GM21717 (cell line): ENCODE measurements around the gene DGCR2.

Experiments used
- ATAC-seq: cut with Tn5 transposase; IDR thresholded peaks from one replicate; pipeline ENCODE4 v1.9.1; 2021; ENCODE audit warnings: mild to moderate bottlenecking, moderate library complexity; ENCODE audit not compliant: unreplicated experiment

DGCR2 gene

DNA sequence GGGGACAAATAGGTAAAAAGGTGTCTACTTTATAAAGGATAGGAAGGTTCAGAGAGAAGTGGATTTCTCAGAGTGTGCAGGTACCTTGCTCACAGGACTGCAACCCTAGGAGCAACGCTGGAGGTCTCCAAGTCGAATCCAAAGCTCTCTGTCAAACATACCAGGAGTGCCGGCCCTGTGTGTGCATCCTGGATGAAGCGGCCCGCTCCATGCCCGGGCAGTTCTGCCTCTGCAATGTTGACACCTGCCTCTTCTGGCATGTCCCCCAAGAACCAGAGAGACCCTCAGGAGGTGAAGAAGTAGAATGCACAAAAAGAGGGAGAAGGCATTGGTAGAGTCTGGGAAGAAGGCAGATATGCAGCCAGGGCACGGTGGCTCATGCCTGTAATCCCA is 5.8 kb upstream of the DGCR2 start:
- no peak for ATAC-seq

DNA sequence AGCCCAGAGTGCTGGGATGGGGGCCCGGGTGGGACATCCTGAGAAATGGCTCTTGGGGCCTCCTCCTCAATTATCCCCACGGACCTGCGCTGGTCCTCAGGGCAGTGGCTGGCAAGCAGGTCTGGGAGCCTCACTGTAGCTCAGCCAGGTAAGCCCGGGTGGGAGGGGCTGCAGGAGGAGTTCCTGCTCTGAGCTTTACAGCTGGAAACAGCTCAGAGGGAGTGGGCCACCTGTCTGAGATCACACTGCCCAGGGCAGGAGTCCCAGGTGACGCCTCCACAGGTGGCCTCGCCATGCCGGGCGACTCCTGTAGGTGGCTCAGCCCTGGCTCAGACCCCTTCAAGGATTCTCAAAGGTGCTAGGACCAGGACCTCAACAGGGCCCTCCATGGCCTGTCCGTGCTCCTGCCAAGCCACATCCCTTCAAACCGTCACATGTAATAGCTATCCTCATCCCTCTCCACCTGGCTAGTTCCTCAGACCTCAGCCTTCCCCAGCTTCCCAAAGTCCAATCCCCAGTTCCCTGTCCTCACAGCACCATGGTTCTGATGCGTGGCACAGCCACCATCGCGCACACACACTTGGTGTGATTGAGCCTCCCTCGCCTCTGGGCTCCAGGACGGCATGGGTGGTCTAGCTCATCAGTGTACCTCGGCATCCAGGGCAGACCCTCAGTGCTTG is 5.3 kb upstream of the DGCR2 start:
- no peak for ATAC-seq

DNA sequence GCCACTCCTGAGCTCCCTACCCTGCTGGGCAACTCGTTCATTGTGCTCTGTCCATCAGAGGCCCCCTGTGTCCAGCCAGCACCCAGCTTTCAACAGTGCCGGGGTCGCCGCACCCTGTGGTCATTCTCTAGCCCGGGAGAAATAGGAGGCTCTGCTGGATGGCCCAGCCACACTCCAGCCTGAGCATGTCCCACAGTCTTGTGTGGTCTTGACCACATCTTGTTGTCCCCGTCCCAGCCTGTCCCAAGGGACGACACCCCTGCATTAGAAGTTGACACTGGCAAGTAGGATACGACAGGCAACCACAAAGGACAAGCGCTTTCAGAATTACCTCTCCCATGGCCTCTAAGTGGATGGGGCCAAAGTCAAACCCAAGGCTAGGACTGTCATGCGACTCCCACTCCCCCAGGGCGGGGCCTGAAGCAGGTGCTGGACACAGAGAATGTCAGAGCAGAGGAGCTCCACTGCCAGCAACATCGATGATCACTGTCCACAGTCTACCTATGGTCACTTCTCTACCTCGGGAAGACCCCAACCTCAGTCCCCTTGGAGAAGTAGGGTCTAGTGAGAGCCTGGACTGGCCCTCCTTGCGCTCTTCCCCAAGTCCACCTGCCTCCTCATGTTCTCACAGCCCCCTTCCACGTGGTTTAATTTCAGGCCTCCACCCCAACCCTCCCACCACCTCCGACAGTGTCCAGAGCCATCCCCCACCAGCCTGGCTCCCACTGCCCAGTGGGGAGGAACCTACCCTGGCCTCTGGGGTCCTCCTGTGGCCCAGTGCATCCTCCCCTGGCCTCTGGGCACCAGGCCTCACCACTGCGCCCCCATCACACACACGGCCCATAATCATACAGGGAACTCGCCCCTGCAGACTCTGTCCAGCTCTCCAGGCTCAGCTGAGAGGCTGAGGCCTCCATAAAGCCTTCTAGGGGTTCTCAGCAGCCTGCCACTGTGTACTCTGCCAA is 4.4 kb upstream of the DGCR2 start:
- no peak for ATAC-seq

DNA sequence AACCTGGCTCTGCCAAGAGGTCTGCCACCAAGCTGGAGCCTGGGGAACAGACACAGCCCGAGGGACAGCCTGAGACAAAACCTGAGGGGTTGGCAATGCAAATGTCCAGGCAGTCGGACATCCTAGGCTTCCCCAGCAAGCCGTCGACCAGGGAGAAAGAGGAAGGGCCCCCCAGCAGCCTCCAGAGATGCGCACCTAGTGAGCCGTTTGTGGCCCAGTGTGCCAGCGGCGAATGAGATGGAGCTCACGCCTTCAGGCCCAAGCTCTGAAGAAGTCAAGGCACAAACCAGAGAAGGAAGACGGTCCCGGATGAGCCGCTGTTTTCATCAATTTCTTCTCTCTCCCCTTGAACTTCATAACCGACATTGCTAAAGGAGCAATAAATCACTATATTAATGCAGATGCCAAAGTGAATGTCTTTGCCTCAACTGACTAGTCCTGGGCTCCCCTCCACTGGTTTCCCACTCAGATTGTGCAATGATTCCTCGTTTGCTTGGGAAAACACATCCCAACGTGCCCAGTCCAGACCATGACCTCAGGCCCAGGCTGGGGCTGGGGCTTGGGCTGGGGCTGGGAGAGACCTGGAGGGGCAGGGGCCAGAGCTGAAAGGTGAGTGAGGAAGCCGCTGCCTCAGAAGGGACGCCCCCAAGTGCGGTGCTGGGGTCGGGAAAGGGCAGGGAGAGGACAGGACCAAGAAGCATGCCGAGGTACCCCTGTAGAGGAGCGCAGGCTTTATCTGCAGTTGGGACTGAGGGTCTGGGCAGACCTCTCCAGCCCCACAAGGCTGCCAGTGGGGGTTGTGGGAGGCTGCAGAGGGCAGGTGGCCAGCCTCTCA is 3.5 kb upstream of the DGCR2 start:
- ATAC-seq = no peak

DNA sequence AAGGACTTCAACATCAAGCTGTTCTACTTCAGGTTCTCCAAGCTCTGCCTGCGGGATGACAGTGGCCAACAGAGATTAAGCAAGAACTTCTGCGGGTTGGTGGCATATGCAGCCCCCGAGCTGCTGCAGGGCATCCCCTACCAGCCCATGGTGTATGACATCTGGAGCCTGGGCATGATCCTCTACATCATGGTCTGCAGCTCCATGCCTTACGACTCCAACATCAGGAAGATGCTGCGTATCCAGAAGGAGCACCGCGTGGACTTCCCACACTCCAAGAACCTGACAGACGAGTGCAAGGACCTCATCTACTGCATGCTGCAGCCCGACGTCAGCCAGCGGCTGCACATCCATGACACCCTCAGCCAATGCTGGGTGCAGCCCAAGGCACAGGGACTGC is 2.8 kb upstream of the DGCR2 start:
- ATAC-seq = no peak

DNA sequence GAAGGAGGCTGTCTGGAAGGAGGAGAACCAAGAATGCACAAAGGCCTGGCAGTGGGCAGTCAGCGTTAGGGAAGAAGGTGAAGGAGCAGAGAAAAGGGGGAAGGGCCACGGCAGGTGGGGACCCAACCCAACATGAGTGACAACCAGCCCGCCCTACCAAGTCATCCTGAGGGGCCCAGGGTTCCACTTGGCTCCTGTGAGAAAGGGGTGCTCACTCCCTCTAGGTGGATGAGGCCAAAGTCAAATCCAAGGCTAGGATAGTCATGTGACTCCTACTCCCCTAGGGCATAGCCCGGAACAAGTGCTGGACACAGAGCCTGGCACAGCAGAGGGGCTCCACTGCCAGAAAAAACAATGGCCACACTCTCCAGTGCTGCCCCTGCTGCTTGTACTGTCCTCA is 2.2 kb upstream of the DGCR2 start:
- no peak for ATAC-seq

DNA sequence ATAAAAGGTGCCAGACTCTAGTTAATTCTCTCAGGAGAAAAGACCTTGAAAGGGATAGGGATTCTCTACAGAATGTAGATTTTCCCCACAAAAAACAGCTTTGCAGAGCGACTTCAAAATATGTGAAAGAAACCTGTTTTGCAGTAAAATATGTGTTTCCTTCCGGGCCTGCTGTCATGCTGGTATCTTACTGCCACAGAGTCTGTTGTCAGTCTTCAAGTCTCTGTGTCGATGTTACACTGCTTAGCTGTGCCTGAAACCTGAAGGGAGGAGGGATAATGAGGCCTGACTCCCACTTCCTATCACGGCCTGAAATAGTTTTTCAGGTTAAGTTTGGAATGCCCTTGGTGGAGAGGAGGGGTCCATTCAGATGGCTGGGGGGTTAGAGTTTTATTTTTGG is 1.7 kb upstream of the DGCR2 start:
- ATAC-seq = no peak

DNA sequence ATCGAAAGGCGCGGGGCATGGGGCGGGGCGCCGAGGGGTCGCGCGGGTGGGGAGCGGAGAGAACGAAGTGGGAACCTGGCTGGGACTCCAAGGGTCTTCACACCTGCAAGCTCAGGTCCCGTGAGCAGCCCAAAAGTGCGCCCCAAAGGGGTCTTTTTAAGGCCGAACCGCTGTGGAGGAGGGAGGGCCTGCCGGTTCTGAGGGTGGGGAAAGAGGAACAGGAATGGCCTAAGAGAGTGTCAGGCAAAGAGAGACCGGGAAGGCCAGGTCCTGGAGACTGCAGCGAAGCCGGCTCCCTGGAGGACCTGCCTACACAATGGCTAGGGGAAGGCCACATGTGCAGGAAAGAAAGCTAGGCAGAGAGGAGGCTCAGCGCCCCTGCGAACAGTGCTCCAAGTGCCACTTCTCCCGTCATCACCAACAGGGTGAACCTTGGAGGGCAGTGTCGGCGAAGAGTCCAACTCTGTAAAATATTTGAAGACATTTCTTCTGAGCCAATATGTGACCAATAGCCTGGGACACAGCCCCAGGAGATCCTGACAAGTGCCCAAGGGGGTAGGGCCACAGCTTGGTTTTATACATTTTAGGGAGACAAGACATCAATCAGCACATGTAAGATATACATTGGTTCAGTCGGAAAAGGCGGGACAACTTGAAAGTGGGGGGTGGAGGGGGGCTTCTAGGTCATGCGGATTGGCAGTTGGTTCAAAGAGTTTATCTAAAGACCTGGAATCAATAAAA is 710 bp upstream of the DGCR2 start:
- no peak for ATAC-seq

DNA sequence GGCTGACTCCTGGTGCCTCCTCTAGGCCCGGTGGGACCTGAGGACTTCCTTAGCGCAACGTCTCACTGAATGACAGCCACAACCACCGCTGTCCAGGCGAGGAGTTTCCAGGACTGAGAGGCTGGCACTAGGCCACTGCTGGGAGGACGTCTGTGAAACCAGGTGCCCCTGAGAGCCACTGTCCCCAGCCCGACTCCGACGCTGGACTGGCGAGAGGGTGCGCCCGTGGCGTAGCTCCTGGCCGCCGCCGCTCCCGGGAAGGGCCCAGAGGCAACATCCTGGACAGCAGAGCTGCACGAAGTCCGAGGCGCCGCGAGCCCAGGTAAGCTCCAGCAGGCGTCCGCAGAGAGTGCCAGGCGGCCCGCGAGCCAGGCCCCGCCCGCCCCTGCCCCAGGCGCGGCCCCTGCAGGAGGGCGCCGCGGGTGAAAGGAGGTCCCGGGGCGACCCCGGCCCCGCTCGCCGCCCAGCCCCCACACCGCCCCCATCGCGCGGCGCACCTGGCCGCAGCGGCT is 525 bp downstream of the DGCR2 start:
- ATAC-seq = peak; percentile 16

DNA sequence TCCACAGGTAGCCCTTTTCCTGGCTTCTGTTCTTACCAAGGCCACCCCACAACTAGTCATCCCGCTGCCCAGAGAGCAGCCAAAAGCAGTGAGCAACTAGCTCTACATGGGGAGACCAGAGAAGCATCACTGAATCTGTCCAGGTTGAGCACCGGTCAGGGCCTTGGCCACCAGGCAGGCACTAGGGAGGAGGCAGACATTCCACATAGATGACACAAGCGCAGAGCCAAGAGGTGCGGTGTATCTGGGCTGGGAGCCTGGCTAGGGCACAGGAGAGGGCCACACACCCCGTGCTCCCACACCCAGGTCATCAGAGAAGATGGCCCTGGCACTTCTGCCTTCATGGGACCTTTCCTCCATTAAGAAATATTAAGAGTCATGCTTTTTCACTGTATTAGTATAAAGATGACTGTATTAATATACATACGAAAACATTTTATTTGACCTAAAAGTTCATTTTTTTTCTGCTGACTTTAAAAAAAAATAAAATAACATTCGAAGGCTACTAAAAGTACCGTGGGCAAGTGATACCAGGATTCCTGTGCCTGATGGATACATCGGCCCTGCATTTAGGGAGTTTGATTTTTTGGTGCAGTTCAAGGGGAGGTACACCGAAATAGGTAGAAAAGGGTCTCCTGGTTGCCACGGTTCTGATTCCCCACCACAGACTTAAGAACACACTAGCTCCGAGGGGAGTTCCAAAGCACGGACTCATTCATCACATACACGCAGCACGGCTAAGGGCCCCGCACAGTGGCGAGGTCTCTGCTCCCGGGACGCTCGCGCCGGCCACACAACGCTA is 1.2 kb downstream of the DGCR2 start:
- ATAC-seq = peak; percentile 4

DNA sequence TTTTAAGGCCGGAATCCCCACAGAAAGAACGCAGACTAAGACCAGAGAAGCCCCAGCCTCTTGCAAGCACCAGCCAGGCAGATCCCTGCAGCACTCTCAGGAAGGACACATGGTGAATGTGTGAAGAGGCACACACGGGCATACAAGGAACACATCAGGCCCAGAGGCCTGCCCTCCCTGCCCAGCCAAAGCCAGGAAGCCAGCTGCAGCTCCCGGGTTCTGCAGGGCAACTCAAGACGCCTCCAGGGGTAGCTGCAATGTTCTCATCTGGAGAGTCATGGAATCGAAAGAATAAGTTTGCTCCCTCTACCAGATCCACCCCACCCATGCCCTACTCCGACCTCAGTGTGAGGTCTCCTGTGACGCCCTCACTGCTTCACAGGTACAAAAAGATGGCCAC is 2.3 kb downstream of the DGCR2 start:
- ATAC-seq = no peak

DNA sequence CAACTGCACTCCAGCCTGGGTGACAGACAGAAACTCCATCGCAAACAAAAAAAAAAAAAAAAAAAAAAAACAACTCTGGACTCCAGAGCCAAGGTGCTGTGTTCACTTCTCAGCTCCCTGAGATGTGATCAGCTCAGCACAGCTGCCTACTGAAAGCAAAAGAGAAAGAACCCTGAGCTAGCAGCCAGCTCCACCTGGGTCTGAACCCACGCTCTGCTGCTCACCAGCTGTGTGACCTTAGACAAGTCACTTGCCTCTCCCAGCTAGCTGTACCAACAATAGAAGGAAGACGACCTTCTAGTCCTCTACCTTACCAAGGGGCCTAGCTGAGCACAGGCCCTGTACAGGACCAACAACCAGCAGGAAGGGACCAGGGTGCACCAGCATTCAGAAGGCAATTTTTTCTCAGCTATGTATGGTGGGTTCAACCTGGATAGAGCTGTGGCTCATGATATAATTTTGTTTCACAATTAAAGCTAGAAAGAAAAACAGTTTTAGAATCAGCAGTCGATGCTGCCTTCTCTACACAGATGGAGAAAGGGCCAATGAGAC is 3.8 kb downstream of the DGCR2 start:
- ATAC-seq = no peak

DNA sequence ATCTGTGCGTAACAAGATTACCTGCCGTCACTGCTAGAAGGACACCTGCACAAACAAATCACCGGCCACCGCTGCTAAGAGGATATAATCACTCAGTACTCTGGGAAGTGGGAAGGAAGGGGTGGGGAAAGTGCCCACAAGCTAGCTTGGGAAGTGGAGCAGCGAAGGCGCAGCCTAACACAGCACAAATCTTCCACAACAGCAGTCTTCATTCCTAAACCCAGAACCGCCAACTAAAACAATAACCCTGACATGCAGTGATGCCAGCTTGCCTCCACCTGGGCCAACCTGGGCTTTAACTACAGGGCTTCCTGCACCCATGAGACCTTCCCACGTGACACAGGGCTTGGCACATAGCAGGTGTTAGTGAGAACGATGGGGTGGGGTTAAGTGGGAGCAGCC is 5.1 kb downstream of the DGCR2 start:
- ATAC-seq = no peak

DNA sequence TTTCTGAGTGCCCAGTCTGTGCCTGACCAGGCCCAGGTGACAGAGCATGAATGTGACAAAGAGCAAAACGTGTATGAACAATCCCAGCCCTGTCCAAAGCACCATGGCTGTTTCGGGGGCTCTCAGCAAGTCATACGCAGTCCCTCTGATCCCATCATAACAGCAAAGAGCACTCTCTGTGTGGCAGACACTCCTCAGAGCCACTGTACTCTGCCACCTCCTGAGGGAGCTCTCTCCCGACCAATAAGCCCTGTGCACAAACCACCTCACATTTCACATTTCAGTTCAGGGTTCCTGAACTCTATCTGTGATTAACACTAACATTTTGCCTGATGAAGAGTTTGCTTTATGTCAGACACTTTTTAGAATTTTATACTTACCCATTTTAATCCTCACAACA is 6.6 kb downstream of the DGCR2 start:
- no peak for ATAC-seq

DNA sequence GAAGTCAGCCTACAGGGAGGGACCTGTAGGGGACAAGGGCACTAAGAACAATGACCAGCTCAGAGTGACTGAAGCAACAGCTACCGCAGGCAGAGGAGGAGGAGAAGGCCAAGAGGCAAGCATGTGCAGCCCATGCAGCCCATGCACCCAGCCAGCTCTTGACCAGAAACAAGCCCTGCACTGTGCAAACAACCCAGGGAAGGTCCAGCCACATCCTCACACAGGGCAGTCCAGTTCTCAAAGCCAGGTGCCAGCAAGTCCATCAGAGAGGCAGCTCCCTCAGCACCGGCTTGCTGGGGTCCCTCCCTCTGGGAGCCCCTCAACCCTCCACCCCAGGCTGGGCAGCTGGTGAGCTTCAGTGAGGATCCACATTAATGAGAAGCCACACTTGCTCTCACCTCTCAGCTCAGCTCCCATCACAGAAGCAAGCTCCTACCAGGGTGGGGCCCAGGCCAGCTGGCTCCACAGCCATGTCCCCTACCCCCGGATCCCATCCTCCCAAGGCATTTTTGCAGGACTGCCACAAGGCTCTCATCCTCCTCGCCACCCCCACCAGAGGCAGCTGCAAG is 7.1 kb downstream of the DGCR2 start:
- ATAC-seq = no peak

DNA sequence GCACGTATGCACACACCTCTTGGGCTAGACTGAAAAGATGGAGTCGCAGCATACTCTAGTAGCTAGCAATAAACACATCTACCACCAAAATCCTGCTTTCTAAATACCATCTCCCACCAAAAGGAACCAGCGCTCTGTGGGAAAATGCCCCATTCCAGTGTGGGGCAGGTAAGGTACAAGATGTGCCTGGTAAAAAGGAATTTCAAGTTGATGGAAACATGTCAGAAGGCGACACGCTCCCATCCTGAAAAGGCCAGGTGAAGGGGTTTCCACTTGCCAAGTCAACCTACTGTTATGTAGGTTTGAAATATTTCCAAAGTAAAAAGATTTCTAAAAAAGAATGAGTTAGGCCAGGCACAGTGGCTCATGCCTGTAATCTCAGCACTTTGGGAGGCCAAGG is 8.8 kb downstream of the DGCR2 start:
- ATAC-seq = no peak

DNA sequence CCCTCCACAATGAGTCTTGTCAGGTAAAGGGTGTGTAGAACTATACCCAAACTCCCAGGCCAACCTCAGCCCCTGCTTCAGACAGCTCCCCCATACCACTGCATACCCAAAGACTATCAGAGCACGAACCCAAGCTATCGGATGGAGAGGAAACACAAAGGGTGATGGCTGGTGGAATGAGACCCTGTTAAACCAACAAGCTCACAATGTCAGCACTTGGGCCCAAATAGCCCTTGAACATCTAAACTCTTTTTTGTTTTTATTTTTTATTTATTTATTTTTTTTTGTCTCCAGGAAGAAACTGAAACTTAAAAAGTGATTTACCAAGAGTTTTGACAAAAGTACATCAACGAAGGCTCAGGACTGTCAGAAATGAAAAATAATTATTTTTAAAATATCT is 10.6 kb downstream of the DGCR2 start:
- no peak for ATAC-seq

DNA sequence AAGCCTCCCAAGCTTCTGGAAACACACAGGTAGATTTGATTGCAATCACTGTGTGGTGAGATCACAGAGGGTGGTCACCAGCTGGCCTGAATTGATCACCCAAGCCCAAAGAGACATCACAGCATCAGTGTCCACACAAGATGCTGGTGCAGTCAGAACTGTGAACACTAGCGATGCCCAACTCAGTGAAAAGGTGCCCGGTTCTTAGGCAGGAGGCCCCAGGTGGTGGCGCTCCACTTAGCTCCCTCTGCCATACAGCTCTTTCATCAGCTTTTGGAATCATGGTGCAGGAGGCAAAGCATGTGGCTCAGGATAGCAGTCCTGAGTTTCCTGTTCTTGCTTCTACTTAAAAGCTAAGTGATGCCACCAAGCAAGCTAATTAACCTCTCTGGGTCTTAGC is 11.1 kb downstream of the DGCR2 start:
- ATAC-seq = no peak

DNA sequence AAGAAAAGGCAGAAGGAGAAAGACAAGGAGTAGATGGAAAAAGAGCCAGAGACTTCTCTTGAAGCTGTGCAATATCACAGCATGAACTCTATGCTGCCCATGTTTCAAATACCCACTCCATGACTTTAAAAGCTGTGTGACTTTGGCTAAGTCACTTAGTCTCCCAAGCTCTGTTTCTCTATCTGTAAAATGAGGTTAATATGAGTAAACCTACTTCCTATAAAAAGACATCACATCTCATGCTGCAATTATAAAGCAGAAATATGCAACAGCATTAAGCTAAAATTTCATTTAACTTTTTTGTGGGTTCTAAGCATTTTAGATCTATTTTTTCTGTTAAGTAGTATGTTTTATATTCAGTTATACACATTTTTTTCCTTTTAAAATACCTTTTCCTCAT is 11.6 kb downstream of the DGCR2 start:
- ATAC-seq = no peak
